HG02571 (cell line): ENCODE data around the gene PNMA3.
"Not testable (repeated sequence)": the region's sequence is repeated elsewhere in the genome, so short reads cannot be mapped to it uniquely, and the experiment has no call there.

ENCODE experiments used
- ATAC-seq: cut with Tn5 transposase; IDR thresholded peaks from one replicate; pipeline ENCODE4 v1.9.1; 2021; ENCODE audit warnings: mild to moderate bottlenecking, moderate library complexity; ENCODE audit not compliant: unreplicated experiment

The PNMA3 gene

DNA sequence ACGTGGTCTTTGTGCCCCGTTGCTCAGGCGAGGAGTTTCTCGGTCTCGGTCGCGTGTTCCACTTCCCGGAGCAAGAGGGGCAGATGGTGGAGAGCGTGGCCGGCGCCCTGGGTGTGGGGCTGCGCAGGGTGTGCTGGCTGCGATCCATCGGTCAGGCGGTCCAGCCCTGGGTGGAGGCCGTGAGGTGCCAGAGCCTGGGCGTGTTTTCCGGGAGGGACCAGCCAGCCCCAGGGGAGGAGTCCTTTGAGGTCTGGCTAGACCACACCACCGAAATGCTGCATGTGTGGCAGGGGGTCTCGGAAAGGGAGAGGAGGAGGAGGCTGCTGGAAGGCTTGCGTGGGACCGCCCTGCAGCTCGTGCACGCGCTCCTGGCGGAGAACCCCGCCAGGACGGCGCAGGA lies 17.1 kb downstream of the PNMA3 start:
- ATAC-seq = not testable (repeated sequence)

DNA sequence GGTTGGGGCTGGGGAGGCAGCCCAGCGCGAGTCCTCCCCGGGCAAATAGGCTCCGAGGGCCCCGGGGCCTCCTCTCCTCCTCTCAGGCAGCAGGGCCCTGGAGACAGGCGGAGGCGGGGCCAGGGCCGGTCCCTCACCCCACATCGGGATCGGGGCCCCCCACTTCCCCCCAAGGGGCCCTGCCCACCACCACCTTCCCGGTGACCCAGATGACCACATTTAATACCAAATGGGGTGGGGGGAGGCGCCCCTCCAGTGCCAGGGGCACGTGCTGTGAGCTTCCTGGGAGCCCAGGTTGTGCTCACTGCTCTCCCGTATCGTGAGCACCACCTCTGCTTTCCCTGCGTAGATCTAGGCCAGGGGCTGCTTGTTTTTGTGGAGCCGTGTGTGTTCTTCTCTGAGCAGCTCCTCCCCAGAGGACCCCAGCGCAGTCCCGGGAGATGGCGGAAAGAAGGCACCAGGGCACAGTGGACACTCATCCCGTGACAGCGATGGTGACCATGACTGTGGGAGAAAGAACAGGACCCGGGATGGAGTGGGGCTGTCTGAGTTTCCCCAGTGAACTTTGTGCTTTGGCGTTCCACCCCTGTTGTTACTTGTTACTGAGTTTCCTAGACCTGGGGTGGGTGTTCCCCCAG lies 18.1 kb downstream of the PNMA3 start:
- no peak for ATAC-seq

DNA sequence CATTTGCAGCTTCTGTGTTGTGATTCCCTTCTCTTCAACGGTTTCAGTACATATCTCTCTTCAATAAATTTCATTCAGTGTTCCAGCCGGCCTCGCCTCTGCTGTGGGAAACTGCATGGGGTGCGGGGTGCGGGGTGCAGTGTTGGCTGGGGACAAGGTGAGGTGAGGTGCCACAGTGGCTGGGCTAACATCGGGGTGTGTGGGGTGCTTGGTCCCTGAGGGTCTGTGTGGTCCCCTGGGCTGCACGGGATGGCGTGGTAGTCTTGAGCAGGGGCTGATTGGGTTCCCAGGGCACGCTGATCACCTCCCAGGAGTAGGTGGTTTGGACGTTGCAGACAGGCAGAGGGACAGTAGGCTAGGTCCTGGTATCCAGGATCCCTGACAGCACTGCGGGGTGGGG lies 18.7 kb downstream of the PNMA3 start:
- no peak for ATAC-seq

DNA sequence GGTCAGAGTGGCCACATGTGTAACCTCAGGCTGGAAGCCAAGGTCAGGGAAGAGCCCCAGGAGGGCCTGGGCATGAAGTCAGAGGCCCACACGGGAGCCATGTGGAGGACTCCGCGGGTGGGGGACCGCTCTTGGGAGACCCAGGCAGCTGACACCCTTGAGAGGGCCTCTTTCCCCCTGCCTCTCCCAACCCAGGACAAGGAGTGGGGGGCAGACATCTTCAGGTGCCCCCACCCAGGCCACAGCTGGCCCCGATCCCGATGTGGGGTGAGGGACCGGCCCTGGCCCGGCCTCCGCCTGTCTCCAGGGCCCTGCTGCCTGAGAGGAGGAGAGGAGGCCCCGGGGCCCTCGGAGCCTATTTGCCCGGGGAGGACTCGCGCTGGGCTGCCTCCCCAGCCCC lies 19.1 kb downstream of the PNMA3 start:
- no peak for ATAC-seq

DNA sequence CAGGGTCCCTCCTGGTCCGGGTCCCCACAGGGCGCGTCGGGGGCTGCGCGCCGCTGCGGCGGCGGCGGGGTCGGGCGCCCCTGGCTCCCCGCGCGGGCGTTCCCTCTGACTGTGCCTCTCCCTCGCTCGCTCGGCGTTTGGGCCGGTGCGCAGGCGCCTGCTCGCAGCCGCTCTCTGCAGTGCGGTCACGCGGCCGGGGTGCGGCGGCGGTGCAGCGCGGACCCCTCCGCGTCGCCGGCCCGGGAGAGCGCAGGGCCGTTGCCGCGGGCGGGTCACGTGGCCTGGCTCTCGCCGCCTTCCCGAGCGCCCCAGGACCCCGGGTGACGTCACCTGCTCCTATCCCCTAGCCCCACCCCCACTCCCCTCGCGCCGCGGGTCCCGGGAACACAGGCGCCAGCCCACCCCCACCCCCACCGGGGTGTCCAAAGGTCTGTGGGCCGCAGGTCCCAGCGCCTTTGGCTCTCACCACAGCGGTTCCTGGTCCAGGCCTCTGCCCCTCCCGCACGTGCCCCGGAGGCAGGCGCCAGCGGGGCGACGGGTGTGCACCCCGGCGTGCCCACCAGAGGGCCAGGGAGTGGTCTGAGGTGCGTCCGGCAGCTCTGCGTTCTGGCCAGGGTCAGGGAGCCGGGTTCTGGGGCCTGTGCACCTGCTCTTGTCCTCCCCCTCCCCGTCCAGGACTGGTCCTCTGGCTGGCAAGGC lies 21.3 kb downstream of the PNMA3 start:
- not testable (repeated sequence) for ATAC-seq

DNA sequence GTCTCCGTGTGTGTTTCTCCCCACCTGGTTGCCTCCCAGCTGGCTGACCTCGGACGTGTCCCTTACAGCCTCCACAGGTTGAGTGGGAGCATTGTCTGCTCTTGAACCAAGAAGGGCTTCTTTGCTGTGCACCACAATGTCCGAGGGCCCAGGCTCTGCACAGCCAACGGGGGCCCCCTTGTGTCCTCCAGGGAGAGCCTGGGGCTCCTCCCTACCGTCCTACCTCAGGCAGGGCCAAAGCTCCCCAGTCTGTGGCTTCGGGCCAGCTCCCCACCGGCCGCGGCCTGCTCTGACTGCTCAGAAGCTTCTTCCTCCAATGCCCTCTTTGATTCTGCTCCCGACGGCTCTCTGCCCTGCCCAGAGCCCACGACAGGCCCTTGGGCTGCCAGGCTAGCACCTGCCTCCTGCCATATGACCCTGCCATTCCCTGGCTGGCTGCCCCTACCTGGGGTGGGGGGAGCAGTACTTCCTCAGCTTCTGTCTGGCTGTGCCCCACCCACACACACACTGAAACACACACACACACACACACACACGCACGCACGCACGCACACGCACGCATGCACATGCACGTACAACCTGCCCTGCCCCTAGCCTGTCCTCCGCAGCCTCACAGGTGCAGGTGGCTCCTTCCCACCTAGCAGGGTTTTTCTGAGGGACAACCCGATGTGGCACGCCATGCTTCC lies 27.1 kb downstream of the PNMA3 start:
- ATAC-seq = not testable (repeated sequence)

DNA sequence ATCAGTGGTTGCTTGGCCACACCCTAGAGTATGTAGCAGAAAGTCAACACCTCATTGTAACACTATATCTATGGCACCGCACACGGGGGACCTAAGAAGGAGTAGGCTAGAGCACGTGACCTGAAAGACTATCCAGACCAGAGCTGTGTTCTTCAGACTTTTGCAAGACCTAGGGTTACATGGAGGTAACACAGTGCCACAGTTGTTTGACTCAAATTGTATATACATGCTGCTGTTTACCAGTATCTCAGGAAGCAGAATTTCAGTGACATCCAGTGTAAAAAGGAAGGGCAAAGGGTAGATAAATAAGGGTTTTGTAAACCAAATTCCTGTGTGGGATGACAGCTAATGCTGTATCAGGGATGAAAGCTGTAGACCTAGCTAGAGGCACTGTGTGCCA lies 46.1 kb downstream of the PNMA3 start:
- ATAC-seq = no peak

DNA sequence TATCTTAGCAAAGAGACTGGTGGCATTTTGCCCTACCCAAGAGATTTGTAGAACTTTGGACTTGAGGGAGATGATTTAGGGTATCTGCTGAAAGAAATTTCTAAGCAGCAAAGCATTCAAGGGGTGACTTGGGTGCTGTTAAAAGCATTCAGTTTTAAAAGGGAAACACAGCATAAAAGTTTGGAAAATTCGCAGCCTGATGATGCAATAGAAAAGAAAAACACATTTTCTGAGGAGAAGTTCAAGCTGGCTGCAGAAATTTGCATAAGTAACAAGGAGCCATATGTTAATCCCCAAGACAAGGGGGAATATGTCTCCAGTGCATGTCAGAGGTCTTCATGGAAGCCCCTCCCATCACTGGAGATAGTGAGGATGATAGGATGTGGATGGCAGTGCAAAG lies 48.7 kb downstream of the PNMA3 start:
- ATAC-seq = not testable (repeated sequence)

DNA sequence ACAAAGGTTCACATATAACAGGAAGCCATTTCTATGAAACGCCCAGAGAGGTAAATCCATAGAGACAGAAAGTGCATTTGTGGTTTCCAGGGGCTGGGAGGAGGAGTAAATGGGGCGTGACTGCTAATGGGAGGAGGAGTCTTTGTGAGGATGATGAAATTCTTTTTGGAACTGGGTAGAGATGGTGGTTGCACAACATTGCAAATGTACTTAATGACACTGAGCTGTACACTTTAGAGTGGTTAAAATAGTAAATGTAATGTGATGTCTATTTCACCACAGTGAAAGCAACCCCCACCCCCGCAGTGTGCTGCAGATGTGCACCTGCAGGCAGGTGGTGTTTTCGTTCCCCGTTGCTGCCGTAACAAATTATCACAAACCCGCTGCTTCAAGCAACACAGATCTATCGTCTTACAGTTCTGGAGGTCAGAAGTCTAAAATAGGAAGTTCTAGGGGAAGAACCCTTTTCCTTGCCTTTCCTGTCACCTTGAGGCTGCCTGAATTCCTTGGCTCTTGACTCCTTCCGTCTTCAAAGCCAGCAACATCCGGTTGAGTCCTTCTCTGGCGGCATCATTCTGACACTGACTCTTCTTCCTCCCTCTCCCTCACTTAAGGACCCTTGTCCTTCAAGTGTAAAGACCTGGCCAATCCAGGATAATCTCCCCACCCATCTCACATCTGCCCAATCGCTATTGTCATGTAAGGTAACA lies 50.0 kb downstream of the PNMA3 start:
- not testable (repeated sequence) for ATAC-seq
